Stimulated activated CD4-positive, alpha-beta T cell treated with anti-CD3 and anti-CD28 coated beads, Interleukin-1b, Interleukin-23, amount 100 ng/mL, for 1 hour (primary cell): Measurements from ENCODE around the gene CHMP4A.

Source experiments
- DNase-seq, 2 donors: peaks; one replicate each; pipeline ENCODE4 v3.0.0-alpha.2; 2020; ENCODE audit warnings: low read depth in 2 of 2

The CHMP4A gene

DNA sequence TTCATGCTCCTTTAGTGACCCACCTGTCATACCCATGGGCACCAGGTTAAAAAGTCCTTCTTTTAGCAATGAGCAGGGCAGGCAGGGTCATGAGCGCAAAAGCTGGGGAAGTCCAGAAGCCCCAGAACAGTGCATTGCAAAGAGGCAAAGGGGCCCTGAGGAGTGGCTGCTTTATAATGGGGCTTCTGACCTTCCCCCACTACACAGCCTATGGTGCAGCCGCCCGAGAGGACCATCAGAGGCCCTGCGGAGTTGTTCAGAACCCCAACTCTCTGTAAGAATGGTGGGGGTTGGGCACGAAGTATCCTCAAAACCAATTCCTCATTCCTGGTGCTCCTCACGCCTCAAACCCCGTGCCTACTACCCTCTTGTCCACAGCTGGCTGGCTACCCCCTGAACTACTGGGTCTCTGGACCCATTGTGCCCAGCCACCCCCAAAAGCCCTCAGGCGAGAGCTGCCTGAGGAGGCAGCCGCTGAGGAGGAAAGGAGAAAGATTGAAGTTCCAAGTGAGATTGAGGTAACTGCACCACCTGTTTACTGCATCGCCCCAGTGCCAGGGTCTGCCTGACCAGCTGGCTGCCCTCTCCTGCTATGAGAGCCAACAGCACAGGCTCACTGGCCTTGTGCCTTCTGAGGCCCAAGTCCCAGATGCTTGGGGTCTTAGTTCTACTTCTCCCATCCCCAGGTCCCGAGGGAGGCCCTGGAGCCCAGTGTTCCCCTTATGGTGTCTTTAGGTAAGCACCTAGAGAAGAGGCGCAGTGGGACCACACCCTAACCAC is 34.7 kb downstream of the CHMP4A start:
- no peak for DNase-seq

DNA sequence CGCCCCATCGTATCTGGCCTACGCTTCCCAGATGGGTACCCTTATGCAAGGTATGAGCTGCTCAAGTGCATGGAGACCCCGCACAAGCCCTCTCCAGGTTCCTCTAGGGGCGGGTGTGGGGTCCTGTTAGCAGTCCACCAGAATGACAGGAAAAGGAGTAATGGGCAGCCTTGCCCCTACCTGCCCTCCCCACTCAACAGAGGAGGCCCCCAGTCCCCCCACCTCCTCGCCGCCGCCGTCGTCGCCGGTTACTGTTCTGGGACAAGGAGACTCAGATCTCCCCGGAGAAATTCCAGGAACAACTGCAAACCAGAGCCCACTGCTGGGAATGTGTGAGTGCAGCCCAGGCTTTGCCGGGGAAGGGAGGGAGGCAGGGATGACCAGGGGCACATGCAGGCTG is 35.4 kb downstream of the CHMP4A start:
- DNase-seq: no peak

DNA sequence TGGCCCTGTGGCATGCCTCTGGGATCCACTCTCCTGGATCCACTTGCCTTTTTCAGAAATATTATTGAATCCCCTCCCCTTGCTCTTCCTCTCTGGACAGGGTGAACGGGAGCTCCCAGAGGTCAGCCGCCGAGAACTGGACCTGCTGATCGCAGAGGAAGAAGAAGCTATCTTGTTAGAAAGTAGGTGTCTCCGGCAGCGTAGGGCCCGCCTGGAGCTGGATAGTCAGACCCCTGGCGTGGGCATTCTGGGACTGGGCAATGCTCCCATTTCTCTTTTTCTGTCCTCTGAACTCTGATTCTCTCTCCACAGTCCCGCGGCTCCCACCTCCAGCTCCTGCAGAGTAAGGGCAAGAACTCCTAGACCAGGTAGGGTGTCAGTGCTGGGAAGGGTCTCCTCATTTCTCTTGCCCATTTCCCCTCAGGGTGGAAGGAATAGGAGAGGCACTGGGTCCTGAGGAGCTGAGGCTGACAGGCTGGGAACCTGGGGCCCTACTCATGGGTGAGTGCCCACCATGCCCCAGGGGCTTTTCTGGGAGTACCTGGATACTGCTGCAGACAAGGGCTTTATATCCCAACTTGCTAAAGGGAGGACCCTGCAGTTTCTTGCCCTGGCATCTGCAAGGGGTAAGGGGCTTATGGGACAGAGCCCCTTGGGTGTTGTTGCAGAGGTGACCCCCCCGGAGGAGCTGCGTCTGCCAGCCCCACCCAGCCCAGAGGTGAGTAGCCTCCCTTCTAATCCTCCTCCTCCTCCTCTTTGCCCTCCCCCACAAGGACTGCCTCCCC is 36.1 kb downstream of the CHMP4A start:
- DNase-seq: no peak

DNA sequence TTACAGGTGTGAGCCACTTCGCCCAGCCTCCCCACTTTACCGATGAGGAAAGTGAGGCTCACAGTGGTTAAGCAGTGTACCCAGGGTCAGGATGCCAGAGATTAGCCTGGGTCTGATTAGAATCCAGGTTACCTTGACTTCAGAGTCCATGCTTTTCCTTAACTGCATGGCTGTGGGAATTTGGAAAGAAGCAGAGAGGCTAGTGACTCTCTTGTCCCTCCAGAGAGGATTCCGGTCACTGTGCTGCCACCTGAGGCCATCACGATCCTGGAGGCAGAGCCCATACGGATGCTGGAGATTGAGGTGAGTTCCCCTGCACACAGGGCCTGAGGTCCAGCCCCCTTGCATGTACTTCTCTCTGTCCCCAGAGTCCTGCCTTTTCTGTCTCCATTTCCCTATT is 36.7 kb downstream of the CHMP4A start:
- no peak for DNase-seq

DNA sequence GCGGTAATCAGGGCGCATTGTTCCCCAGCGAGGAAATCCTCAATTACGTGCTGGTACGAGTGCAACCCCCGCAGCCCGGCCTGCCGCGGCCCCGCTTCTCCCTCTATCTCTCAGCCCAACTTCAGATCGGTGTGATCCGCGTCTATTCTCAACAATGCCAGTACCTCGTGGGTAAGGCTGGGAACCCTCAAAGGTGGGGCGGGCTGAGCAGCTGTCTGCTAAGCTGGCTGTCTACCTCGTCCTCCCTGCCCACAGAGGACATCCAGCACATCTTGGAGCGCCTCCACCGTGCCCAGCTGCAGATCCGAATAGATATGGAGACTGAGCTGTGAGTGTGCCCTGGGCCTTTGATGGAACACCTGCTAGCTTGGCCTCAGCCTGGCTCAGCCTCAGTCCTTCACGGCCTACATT is 40.4 kb downstream of the CHMP4A start:
- DNase-seq: no peak

DNA sequence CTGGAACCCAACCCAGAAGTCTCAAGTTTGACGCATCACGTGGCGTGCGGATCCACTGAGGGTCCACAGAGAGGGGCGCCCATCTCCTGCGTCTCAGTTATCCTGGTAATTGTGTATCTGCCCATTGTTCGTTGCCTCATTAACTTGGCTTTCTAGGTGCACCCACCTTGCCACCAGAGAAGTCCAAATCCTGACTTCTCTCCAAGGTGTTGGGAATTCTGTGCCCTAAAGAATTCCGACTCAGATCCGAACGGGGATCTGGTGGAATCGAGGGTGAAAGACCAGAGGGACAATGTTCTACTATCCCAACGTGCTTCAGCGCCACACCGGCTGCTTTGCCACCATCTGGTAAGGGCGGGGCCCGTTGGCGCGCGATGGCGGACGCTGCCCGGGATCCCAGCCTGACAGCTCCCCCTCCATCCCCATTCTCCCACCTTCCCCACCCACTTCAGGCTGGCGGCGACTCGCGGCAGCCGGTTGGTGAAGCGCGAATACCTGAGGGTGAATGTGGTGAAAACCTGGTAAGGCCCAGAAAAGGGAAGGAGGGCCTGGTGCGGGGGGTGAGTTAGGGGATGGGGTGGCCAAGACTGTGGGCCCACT is 40.9 kb downstream of the CHMP4A start:
- no peak for DNase-seq

DNA sequence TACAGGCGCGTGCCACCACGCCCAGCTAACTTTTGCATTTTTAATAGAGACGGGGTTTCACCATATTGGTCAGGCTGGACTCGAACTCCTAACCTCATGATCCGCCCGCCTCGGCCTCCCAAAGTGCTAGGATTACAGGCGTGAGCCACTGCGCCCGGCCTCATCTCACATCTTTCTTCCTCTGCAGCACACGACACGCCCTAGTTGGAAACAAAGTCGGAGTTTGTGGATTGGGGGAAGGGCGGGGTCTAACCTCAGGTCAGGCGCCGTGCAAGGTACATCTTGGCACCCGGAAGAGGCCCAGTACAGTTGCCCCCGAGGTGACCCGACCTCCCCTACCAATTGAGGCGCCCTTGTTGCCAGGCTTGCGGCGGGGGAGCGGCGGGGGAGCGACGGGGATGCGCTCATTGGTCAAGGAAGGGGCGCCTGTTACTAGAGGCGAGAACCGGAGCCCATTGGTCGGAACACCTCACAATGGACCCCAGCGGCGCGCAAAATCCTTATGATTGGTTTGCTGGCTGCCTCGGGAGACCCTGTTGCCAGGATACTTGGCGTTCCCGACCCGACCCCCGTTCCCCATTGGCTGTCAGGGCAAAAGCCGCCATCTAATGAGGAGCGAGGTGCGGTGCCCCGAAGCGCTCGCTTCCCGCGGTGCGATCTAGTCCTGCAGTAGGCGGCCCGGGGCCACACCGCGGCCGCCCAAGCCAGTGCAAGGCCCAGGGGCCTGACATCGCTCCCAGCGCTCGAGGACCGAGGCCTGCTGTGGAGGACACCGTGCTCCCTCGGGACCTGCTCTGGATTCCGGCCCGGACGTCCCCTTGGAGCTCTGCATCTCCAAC is 41.6 kb downstream of the CHMP4A start, which contains the start of gene REC8:
TSS of gene REC8 (plus strand) at position 659 of the 839 bp plus-strand sequence. CDS start 473 bp downstream, outside the sequence.
- DNase-seq: peak in 1 of 2 donors; percentile 38

DNA sequence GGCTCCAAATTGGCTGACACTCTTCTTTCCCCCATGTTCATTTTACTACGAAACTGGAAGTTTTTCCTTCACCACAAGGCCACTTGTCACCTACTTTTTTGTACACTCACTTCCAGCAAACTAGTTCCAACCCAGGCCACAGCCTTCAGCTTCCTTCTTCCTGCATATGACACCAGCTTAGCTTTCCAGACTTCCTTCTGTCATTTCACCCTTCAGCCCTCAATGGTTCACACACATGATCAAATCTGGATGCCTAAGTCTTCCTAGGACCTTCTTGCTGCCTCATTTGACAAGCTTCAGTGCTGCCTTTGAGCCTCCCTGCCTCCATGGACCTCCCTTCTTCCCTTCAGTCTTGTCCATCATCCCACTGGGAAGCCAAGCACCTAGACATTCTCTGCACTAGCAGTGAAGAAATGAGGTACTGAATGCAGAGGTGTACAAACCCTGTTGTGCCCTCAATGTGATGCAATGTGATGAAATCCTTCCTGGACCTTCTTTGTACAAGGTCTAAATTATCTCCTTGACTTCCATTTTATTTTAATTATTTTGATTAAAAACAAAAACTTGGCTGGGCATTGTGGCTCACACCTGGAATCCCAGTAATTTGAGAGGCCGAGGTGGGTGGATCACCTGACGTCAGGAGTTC is 45.7 kb downstream of the CHMP4A start:
- DNase-seq: no peak

DNA sequence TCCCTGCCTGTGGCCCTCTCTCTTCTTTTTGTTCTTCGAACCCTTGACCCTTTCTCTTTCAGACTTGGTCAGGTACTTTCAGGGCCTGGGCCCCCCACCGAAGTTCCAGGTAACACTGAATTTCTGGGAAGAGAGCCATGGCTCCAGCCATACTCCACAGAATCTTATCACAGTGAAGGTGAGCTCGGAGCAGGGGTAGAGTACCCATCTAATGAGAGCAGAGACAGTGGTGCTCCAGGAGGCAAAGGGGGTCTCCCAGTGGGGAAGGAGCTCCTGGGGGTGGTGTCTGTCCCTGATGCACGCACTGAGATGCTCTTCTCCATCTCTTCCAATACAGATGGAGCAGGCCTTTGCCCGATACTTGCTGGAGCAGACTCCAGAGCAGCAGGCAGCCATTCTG is 47.5 kb downstream of the CHMP4A start:
- no peak for DNase-seq

DNA sequence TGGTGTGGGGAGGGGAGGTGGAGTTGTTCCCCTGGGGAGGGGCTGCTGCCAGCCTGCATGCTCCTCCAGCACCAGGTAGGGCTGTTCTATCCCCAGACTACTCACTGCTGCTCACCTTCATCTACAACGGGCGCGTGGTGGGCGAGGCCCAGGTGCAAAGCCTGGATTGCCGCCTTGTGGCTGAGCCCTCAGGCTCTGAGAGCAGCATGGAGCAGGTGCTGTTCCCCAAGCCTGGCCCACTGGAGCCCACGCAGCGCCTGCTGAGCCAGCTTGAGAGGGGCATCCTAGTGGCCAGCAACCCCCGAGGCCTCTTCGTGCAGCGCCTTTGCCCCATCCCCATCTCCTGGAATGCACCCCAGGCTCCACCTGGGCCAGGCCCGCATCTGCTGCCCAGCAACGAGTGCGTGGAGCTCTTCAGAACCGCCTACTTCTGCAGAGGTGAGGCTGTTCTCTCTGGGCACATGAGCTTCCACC is 48.7 kb downstream of the CHMP4A start:
- DNase-seq: no peak

DNA sequence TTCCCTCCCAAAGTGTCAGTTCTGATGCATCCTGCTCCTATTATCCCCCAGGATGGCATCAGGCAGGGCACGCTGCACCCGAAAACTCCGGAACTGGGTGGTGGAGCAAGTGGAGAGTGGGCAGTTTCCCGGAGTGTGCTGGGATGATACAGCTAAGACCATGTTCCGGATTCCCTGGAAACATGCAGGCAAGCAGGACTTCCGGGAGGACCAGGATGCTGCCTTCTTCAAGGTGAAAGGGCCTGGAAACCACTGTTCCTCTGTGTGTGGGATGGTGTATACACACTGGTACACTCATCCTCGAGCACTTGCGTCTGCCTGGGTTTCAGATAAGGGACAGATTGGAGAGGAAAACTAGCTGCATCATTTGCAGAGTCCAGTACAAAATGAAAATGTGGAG is 51.2 kb downstream of the CHMP4A start:
- no peak for DNase-seq

DNA sequence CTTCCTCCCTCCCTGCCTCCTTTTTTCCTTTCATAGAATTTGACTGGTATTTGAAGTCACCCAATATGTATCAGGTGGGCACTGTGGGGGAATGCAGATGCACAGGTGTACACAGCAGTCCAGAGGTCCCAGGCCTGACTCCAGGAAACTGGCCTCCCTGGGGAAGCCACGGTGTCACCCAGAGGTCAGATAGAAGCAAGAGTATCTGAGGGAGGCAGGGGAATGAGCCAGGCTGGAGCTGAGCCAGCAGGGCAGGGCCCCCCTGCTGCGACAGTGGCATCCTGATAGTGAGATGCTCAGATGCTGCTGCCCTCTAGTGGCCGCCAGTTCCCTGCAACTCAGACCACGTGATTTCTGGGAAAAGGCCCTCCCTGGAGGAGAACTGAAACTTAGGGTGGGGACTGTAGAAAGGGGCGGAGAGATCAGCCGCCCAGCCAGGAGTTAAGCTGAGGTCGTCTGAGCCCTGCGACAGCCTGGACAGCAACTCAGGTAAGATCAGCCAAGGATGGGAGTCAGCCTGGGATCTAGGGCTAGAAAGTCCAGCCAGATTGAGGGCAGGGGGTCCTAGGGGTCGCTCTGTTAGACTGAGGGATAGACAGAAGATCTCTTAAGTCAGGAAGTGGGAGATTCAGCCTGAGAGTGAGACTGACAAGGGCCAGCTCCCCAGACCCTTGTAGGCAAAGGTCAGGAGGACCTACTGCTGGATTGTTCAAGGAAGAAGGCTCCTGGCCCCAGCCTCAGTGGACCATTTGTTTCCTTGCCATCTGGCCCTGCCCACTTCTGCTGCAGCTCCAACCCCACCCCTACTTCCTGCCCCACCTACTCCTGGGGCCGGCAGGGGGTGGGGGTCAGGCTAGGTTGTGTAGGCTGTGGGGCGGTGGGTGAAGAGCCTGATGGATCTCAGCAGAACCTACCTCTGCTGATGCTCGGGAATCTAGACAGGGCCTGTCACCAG is 52.2 kb downstream of the CHMP4A start, which contains the start of gene IRF9:
TSS of gene IRF9 (plus strand) at position 416 of the 955 bp plus-strand sequence. CDS start 880 bp downstream, outside the sequence.
- peak; percentile 95 to 98 for DNase-seq

DNA sequence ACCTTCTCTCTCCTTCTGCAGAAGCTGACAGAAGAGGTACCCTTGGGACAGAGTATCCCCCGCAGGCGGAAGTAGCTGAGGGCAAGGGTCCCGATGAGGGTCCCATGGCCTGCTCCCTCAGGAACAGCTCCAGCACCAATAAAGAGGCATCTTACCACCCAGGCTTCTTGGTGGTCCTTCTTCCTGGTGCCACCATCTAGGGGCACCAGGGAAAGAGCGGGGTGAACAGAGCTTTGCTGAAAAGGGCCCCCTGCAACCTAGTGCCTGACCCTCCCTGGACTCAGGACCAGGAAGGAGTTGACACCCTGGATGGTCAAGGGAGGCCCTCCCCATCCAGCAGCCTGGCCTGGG is 52.8 kb downstream of the CHMP4A start:
- no peak for DNase-seq

DNA sequence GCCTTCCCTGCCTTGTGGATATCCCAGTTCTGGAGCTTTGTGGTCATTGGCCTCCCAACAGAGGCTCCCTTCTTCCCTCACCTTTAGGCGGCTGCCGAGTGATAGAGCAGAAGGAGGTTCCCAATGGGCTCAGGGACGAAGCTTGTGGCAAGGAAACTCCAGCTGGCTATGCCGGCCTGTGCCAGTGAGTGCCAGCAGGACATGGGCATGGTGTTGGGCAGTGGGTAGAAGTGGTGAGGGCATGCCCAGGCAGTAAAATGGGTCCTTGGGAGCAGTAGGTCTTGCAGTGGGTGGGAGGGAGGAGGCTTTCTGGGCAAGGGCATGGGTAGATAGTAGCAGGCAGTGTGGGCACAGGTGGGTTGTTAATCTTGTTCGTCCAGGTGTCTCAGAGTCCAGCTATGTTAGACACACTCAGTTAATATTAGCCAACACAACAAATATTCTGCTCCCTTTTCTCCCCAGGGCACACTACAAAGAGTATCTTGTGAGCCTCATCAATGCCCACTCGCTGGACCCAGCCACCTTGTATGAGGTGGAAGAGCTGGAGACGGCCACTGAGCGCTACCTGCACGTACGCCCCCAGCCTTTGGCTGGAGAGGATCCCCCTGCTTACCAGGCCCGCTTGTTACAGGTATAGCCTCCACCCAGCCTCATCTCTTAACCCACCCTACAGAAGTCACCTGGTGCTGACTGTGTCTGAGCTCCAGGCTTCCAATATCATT is 53.4 kb downstream of the CHMP4A start:
- no peak for DNase-seq
